Stimulated activated naive CD8-positive, alpha-beta T cell treated with anti-CD3 and anti-CD28 coated beads, Interleukin-15, Interleukin-2, amounts not matched to agents 100 U/mL and 50 U/mL, for 24 hours (primary cell): Measurements from ENCODE around the gene RETREG2.

Source experiments
- ATAC-seq: fragments of 150-1000 bp; cut with Tn5 transposase; one replicate; pipeline ENCODE4 v1.10.0; 2021
- DNase-seq: peaks from one replicate; pipeline ENCODE4 v3.0.0; 2021

The RETREG2 gene

GRCh38 chr2:219177552-219178376 lies at the start of gene RETREG2:
Gene RETREG2, plus strand, starts transcription at chr2:219178275. Its CDS starts 78 bp downstream, at chr2:219178353.
- peak; percentile 59 for ATAC-seq

GRCh38 chr2:219128396-219128795 lies 49.7 kb upstream of the RETREG2 start:
- ATAC-seq = no peak
- no peak for DNase-seq

More at GRCh38 chr2:219177552-219178376, at the start of gene RETREG2:
- peak; percentile 83 for DNase-seq

GRCh38 chr2:219129589-219129988 lies 48.5 kb upstream of the RETREG2 start:
- no peak for DNase-seq
- ATAC-seq = no peak

- no peak for ATAC-seq
- DNase-seq = no peak
These were observed 46.7 kb upstream of the RETREG2 start for GRCh38 chr2:219131327-219131726.

- DNase-seq (no peak), ATAC-seq (no peak)
These were observed 46.3 kb upstream of the RETREG2 start for GRCh38 chr2:219131744-219132143.

GRCh38 chr2:219133976-219134375 lies 44.1 kb upstream of the RETREG2 start:
- ATAC-seq (no peak), DNase-seq (no peak)

GRCh38 chr2:219140722-219141121 lies 37.4 kb upstream of the RETREG2 start:
- no peak for ATAC-seq
- DNase-seq = no peak

GRCh38 chr2:219142329-219142728 lies 35.7 kb upstream of the RETREG2 start:
- DNase-seq (no peak), ATAC-seq (no peak)

GRCh38 chr2:219149667-219150066 lies 28.4 kb upstream of the RETREG2 start:
- DNase-seq (no peak), ATAC-seq (no peak)

- no peak for ATAC-seq
These were observed 22.9 kb upstream of the RETREG2 start for GRCh38 chr2:219155054-219155644.

GRCh38 chr2:219157396-219157795 lies 20.7 kb upstream of the RETREG2 start:
- no peak for DNase-seq
- no peak for ATAC-seq

More at GRCh38 chr2:219155054-219155644, 22.9 kb upstream of the RETREG2 start:
- DNase-seq = no peak

GRCh38 chr2:219158025-219158424 lies 20.1 kb upstream of the RETREG2 start:
- DNase-seq (no peak), ATAC-seq (no peak)

- ATAC-seq (no peak), DNase-seq (no peak)
These were observed 19.5 kb upstream of the RETREG2 start for GRCh38 chr2:219158586-219158985.

GRCh38 chr2:219159771-219160185 lies 18.3 kb upstream of the RETREG2 start:
- no peak for DNase-seq
- no peak for ATAC-seq

- ATAC-seq = peak; percentile 95
These were observed 17.7 kb upstream of the RETREG2 start, which contains the start of gene NHEJ1 for GRCh38 chr2:219160186-219161017. Gene NHEJ1, minus strand, starts transcription at chr2:219160815. Its CDS starts 2,453 bp downstream, at chr2:219158362.

GRCh38 chr2:219161097-219161496 lies 17.0 kb upstream of the RETREG2 start:
- ATAC-seq (no peak), DNase-seq (no peak)

More at GRCh38 chr2:219160186-219161017, 17.7 kb upstream of the RETREG2 start, which contains the start of gene NHEJ1:
- DNase-seq = peak; percentile 96

GRCh38 chr2:219163156-219163555 lies 14.9 kb upstream of the RETREG2 start:
- no peak for ATAC-seq
- no peak for DNase-seq

- no peak for ATAC-seq
These were observed 12.8 kb upstream of the RETREG2 start for GRCh38 chr2:219165058-219165911.

GRCh38 chr2:219167997-219168396 lies 10.1 kb upstream of the RETREG2 start:
- DNase-seq = no peak
- ATAC-seq = no peak

More at GRCh38 chr2:219165058-219165911, 12.8 kb upstream of the RETREG2 start:
- no peak for DNase-seq

- DNase-seq = no peak
- no peak for ATAC-seq
These were observed 9.5 kb upstream of the RETREG2 start for GRCh38 chr2:219168526-219168925.

- ATAC-seq = no peak
- DNase-seq = no peak
These were observed 9.1 kb upstream of the RETREG2 start for GRCh38 chr2:219168932-219169331.
